PFSK-1 (cell line): Measurements from ENCODE around the gene ZBTB38.

Experiments used
- FOXP2 ChIP-seq: optimal IDR thresholded peaks from 2 replicates; pipeline ENCODE3; 2011; ENCODE audit warnings: borderline replicate concordance, control low read depth, inconsistent platforms; ENCODE audit not compliant: insufficient read depth; ENCODE audit errors: extremely low read length, extremely low read depth
- POLR2AphosphoS5 ChIP-seq: IDR thresholded peaks from 2 replicates; pipeline ENCODE4 v1.6.1; 2012; ENCODE audit warnings: low read depth, mild to moderate bottlenecking, control low read depth, low read length, moderate library complexity
- SIN3A ChIP-seq: IDR thresholded peaks from 2 replicates; pipeline ENCODE4 v1.6.1; 2012; ENCODE audit warnings: mild to moderate bottlenecking, low read length, moderate library complexity, borderline replicate concordance; ENCODE audit not compliant: insufficient read depth
- TAF1 ChIP-seq: IDR thresholded peaks from 2 replicates; pipeline ENCODE4 v1.6.1; 2012; ENCODE audit warnings: low read length, control low read depth, borderline replicate concordance; ENCODE audit not compliant: insufficient read depth
- TF ChIP-seq, protein P1 (sequence below), 2 experiments: IDR thresholded peaks; 2 replicates each; pipeline versions ENCODE4 v1.6.1 to v1.8.0; 2011 to 2012; ENCODE audit warnings: low read depth in 2 of 2, low read length in 2 of 2, control low read depth in 1 of 2, inconsistent platforms in 1 of 2, mild to moderate bottlenecking in 1 of 2, moderate library complexity in 1 of 2; ENCODE audit not compliant: insufficient read depth in 1 of 2

Gene ZBTB38

DNA sequence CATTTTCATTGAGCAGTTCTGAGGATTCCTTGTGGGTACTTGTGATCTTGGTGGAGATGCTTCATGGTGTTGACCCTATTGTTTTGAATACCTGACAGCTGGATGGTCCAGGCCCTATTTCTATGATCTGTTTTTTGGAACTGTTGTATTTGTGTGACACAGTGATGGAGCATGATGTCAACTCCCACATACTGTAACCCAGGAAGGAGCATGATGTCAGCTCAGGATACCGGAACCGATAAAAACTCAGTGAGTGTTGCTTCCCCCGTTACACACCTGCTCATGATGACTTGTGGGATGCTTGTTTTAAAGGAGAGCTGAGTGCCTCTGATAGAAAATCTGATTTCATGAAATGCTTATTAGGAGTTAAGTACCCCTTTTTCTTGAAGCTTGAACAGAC lies 45.1 kb downstream of the ZBTB38 start:
- TF ChIP-seq TAF1 = no peak

DNA sequence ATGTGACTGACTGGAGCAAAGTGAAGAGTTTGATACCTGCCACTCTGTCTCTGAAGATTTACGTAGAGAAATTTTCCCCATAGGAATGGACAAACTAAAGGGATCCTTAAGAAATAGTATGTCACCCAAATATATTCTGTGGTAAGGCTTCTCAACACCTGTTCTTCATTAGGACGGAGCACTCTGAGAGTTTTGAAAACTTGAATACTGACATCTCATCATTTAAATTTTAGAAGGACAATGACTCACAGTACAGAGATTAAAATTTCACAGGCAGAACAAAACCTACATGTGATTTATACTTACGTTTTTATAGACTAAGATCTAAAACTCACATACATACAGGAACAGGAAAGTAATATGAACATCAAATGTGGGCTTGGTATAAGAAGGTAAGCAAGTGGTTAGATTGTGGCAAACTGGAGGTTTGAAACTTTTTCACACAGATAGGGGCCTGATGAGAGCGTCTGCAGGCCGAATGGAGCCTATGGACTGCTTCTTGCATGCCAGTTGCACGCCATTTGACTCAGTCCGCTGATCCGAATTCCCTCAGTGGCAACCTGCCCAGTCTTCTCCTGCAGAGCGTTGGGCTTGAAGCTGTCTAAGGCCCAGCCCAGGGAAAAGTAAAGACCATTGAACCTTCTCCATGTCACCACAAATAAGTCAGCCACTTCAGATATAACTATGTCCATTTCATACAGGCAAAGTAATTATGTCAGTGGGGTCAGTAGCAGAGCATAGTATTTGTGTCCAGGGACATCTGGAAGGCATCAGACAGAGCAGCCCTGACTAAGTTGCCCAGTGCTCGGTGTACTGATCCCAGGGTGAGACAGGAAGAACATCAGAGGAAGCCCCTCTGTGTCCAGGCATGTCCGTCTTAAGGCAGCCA lies 45.7 kb downstream of the ZBTB38 start:
- TF ChIP-seq SIN3A (no peak), FOXP2 (no peak), POLR2AphosphoS5 (no peak), TAF1 (no peak)
- TF ChIP-seq, protein P1, sequence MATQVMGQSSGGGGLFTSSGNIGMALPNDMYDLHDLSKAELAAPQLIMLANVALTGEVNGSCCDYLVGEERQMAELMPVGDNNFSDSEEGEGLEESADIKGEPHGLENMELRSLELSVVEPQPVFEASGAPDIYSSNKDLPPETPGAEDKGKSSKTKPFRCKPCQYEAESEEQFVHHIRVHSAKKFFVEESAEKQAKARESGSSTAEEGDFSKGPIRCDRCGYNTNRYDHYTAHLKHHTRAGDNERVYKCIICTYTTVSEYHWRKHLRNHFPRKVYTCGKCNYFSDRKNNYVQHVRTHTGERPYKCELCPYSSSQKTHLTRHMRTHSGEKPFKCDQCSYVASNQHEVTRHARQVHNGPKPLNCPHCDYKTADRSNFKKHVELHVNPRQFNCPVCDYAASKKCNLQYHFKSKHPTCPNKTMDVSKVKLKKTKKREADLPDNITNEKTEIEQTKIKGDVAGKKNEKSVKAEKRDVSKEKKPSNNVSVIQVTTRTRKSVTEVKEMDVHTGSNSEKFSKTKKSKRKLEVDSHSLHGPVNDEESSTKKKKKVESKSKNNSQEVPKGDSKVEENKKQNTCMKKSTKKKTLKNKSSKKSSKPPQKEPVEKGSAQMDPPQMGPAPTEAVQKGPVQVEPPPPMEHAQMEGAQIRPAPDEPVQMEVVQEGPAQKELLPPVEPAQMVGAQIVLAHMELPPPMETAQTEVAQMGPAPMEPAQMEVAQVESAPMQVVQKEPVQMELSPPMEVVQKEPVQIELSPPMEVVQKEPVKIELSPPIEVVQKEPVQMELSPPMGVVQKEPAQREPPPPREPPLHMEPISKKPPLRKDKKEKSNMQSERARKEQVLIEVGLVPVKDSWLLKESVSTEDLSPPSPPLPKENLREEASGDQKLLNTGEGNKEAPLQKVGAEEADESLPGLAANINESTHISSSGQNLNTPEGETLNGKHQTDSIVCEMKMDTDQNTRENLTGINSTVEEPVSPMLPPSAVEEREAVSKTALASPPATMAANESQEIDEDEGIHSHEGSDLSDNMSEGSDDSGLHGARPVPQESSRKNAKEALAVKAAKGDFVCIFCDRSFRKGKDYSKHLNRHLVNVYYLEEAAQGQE (IDR thresholded peaks at IDR 0.05; ENCODE audit: insufficient read depth in 1 of 2, low read depth in 2 of 2, low read length in 2 of 2) = no peak

DNA sequence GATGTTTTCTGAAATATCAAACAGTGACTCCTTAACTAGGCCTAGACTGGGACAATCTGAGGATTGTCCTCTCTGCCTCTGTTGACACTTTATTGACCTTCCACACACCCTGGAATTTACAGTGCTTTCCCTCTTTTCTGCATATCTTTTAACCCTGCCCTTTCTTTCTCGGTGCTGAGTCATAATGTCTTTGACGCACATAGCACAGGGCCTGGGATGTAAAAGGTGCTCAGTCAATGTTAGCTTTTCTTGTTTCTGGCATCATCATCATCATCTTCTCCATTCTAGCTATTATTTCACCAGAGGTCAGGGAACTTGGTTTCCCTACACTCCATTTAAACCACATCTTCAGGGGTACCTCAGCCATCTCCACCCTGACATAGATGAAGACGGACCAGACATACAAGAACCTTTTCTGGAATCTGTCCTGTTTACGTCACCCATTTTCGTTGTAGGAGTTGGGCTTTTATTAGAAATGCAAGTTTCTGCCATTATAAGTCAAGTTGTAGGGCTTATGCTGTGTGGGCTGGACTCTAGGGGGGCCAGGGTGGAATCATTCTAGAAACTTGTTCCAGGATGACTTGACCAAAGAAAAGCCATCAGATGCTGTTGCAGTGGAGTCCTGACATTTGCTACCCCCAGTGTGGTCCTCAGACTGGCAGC lies 46.6 kb downstream of the ZBTB38 start:
- TF ChIP-seq SIN3A (no peak), POLR2AphosphoS5 (no peak), FOXP2 (no peak), TAF1 (no peak)
- TF ChIP-seq, protein P1 (IDR thresholded peaks at IDR 0.05; ENCODE audit: insufficient read depth in 1 of 2, low read depth in 2 of 2, low read length in 2 of 2) = no peak

DNA sequence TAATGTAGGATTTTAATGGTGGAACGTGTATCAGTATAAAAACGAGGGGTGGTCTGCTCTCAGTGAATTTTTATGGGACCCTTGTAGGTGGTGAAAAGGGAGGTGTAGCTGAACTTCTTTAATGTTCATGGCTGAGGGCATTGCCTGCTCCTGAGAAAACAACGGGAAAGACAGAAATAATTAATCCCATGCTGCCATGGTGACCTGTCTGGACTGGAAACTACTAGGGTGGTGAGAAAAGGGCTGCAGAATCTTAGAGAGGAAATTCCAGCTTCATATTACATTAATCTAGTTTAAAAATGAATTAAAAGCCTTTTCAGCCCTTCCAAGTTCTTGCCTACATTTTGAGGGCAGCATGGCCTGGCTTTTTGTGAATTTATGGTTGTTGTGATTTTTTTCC lies 47.6 kb downstream of the ZBTB38 start:
- TF ChIP-seq SIN3A = no peak
- no peak for TF ChIP-seq FOXP2
- TF ChIP-seq, protein P1 (IDR thresholded peaks at IDR 0.05; ENCODE audit: insufficient read depth in 1 of 2, low read depth in 2 of 2, low read length in 2 of 2) = no peak
- TF ChIP-seq POLR2AphosphoS5 = no peak
- no peak for TF ChIP-seq TAF1
